Anterior cingulate cortex (tissue), 58 donors: ENCODE data around the gene F11R.
A peak's percentile ranks its signal among the peaks of the same experiment; 100 is the strongest.
"Not testable (repeated sequence)": the region's sequence is repeated elsewhere in the genome, so short reads cannot be mapped to it uniquely, and the experiment has no call there.

Experiments used
- DNase-seq, 58 donors: peaks; one replicate each; lab custom pipeline; 2025; lab: John Stamatoyannopoulos, UW

The F11R gene

DNA sequence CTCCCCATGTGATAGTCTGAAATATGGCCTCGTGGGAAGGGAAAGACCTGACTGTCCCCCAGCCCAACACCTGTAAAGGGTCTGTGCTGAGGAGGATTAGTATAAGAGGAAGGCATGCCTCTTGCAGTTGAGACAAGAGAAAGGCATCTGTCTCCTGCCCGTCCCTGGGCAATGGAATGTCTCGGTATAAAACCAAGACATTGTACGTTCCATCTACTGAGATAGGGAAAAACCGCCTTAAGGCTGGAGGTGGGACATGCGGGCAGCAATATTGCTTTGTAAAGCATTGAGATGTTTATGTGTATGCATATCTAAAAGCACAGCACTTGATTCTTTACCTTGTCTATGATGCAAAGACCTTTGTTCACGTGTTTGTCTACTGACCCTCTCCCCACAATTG lies 3.8 kb downstream of the F11R start:
- not testable (repeated sequence) for DNase-seq

DNA sequence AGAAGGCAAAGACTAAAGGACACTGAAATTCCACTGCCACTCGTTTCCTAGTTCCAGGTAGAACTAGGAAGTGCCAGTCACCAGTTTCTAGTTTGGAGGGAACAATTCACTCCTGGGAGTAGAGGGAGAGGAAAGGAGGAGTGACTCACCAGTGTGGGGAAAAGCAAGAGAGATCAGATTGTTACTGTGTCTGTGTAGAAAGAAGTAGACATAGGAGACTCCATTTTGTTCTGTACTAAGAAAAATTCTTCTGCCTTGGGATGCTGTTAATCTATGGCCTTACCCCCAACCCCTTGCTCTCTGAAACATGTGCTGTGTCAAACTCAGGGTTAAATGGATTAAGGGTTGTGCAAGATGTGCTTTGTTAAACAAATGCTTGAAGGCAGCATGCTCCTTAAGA lies 4.3 kb downstream of the F11R start:
- not testable (repeated sequence) for DNase-seq

DNA sequence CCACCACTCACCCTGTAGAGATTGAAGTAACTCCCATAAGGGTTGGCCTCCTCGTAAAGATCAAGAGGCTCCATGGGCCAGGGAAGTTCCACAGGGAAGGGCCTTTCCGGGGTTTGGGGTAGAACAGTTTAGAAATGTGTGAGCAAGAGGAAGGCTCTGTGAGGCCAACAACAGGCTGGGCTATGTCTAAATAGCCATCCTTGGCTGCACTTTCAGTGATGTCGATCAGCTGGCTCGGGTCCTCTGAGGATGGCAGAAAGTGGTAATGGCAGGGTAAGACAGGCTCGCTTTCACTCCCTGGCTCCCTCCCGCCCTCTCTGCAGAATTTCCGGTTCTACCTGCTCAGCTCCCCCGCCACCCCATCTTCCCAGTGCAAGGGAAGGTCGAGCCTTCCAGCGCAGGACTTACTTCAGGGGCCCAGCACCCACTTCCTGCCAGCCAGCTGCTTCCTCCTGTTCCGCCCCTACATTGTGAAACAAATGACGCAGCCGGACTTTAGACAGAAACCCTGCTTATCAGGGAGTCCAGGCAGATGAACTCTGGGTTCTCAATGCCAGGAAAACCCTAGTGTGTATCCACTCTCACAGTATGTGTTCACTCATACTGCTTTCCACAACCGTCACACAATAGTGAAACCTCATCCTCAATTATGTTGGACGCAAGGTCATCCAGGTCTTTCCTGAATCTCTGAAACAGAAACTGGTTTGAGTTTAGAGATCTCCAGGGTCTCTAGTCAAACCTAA lies 7.3 kb downstream of the F11R start:
- DNase-seq, result peak in 37 of 58 donors; percentile 2 to 49 (median 15)

- no peak for DNase-seq
Observed at GRCh38 chr1:161013131-161013487, 7.8 kb downstream of the F11R start.

DNA sequence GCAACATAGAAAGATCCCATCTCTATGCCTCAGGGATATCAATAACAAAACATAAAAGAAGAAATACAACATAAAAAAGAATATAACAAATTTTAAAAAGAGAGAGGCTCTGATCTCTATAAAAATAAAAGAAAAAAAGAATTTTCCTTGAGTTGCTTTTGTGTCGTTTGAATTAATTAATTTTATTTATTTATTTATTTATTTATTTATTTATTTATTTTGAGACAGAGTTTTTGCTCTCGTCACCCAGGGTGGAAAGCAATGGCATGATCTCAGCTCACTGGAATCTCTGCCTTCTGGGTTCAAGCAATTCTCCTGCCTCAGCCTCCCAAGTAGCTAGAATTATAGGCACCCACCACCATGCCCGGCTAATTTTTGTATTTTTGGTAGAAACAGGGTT lies 8.5 kb downstream of the F11R start:
- no peak for DNase-seq

GRCh38 chr1:161009602-161010211 lies 11.2 kb downstream of the F11R start:
- no peak for DNase-seq

GRCh38 chr1:161008869-161009510 lies 12.0 kb downstream of the F11R start:
- no peak for DNase-seq

GRCh38 chr1:161007369-161007768 lies 13.6 kb downstream of the F11R start:
- no peak for DNase-seq

- no peak for DNase-seq
Observed at GRCh38 chr1:161006563-161006962, 14.4 kb downstream of the F11R start.

DNA sequence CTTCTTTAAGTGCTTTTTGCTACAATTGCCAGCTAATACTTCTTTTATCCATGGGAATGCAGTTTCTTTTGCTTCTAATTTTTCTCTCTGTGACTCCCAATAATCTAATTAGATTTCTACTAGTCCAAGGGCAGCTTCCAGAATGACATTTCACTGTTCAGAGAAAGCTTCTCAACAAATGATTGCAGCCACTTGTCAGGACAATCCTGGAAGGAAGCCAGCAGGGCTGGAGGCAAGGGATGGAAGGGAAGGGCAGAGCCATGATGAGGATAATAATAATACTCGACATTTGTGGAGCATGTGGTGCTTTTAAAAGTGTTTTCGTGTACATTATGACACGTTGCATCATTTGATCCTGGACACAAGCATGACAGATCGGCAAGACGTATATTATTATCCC lies 19.4 kb downstream of the F11R start:
- DNase-seq, result no peak

- no peak for DNase-seq
Observed at GRCh38 chr1:161000736-161001480, 20.0 kb downstream of the F11R start.

- no peak for DNase-seq
Observed at GRCh38 chr1:160999376-160999775, 21.6 kb downstream of the F11R start.

- DNase-seq, result peak in 33 of 58 donors; percentile 2 to 54 (median 19)
Observed at GRCh38 chr1:160997323-160998038, 23.5 kb downstream of the F11R start.

DNA sequence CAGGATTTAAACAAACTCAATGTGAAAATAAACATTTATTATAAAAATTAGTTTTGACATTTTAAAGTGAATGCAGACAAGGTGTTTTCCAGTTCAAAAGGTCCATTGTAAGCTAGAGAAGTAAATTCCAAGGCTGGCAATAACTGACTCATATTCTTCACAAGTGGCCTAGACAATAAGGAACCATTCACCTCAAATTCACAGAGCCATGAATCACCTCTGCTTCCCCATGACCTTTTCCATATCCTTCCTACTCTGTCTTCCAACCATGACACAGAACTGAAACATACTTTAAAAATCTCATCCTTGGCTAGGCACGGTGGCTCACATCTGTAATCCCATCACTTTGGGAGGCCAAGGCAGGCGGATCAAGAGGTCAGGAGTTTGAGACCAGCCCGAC lies 24.8 kb downstream of the F11R start:
- DNase-seq, result no peak

- no peak for DNase-seq
Observed at GRCh38 chr1:160993544-160994193, 27.3 kb downstream of the F11R start.

- DNase-seq, result not testable (repeated sequence)
Observed at GRCh38 chr1:160992036-160992435, 28.9 kb downstream of the F11R start.

- DNase-seq, result no peak
Observed at GRCh38 chr1:160987359-160988050, 33.4 kb downstream of the F11R start.

GRCh38 chr1:160985723-160986122 lies 35.2 kb downstream of the F11R start:
- DNase-seq, result no peak
